SKM-1 treated with dmso at 0.1 percent for 144 hours (cell line): ENCODE results near the gene TBC1D4.

Source experiments
- DNase-seq: peaks from one replicate; lab custom pipeline; 2025; ENCODE audit not compliant: unreplicated experiment; lab: John Stamatoyannopoulos, UW

TBC1D4 gene, protein sequence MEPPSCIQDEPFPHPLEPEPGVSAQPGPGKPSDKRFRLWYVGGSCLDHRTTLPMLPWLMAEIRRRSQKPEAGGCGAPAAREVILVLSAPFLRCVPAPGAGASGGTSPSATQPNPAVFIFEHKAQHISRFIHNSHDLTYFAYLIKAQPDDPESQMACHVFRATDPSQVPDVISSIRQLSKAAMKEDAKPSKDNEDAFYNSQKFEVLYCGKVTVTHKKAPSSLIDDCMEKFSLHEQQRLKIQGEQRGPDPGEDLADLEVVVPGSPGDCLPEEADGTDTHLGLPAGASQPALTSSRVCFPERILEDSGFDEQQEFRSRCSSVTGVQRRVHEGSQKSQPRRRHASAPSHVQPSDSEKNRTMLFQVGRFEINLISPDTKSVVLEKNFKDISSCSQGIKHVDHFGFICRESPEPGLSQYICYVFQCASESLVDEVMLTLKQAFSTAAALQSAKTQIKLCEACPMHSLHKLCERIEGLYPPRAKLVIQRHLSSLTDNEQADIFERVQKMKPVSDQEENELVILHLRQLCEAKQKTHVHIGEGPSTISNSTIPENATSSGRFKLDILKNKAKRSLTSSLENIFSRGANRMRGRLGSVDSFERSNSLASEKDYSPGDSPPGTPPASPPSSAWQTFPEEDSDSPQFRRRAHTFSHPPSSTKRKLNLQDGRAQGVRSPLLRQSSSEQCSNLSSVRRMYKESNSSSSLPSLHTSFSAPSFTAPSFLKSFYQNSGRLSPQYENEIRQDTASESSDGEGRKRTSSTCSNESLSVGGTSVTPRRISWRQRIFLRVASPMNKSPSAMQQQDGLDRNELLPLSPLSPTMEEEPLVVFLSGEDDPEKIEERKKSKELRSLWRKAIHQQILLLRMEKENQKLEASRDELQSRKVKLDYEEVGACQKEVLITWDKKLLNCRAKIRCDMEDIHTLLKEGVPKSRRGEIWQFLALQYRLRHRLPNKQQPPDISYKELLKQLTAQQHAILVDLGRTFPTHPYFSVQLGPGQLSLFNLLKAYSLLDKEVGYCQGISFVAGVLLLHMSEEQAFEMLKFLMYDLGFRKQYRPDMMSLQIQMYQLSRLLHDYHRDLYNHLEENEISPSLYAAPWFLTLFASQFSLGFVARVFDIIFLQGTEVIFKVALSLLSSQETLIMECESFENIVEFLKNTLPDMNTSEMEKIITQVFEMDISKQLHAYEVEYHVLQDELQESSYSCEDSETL (N-terminal part only)

DNA sequence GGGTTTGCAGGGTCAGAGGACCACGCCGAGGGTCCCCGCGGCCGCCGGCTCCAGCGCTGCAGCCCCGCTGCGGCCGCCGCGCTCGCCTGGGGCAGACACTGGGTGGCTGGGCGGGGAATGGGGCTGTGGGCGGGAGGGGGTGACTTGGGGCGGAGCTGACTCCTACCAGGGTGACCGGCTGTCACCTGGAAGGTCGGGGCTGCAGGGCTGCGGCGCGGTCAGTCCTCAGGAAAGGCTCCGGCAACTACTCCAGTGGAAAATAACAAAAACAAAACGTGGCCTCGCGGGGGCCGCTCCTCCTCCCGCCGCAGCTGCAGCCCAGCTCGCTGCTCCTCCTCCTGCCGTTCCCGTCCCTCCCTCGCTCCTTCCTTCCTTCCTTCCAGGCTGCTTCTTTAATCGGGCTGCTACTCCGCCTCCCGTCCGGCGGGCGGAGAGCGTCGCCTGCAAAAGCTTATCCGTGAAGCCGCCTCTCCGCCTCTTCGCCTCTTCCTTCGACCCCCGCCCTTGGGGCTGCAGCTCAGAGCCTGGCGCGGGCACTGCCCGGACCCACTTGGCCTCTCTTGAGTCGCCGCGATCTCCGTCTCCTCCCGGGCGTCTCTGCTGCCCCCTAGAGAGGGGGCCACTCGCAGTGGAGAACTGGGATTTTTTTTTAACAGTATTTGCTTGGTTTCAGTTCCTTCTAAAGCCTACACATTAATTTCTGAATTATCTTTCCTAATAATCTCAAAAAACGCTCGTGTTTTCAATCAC lies at the start of gene TBC1D4:
Gene TBC1D4 (minus strand): TSS at position 100 of the 750 bp plus-strand sequence. CDS start 402 bp downstream, outside the sequence.
- peak; percentile 74 for DNase-seq

GRCh38 chr13:75530549-75530961 lies 48.6 kb upstream of the TBC1D4 start:
- DNase-seq = no peak

- DNase-seq = no peak
These were observed 40.0 kb upstream of the TBC1D4 start for GRCh38 chr13:75521956-75522355.

DNA sequence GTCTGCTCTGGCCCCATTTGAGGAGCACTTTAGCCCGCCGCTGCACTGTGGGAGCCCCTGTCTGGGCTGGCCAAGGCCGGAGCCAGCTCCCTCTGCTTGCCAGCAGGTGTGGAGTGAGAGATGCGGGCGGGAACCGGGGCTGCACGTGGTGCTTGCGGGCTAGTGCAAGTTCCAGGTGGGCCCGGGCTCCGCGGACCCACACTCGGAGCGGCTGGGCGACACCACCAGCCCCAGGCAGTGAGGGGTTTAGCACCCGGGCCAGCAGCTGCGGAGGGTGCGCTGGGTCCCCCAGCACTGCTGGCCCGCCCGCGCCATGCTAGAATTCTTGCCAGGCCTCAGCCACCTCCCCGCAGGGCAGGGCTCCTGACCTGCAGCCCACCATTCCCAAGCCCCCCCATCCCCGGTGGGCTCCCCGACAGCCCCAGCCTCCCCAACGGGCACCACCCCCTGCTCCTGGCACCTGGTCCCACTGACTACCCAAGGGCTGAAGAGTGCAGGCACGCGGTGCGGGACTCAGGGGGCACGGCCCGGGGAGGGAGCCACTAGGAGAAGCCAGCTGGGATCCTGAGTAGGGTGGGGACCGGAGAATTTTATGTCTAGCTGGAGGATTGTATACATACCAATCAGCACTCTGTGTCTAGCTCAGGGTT lies 36.6 kb upstream of the TBC1D4 start:
- no peak for DNase-seq

DNA sequence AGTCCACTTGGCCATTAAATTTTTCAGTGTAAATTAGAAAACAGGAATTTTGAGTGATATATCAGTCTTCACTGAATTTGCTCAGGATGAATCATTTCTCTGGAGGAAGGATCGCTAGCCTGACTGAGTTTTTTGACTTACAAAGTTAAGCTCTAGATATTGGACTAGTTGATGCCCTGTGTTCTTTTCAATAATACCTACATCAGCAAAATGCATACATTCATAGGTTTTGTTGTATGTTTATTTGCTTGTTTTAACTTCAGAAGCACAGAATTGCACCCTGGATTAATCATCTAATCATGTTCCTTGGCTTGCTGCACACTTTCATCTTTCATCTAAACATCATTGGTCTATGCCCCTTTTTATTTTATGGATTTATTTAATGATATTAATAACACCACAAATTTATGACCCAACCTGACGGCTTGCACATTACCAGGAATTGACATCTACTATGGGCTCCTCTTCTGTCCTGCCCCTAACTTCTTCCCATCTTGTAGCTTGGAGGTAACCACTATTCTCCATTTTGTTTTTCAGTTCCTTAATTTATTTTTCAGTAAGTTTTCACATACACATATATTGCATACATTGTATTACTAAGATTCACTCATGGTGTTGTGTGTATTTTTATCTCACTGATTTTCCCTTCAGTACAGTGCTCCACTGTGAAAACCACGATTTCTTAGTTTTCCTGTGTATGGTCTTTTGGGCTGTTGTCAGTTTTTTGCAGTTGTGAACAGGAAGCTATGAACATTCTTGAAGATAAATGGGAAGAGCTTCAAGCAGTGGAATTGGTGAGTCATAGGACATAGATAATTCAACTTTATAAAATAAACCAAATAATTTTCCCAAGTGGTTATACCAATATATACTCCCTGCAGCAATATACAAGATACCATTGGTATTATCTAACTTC lies 32.4 kb upstream of the TBC1D4 start:
- DNase-seq = no peak

GRCh38 chr13:75513271-75513670 lies 31.3 kb upstream of the TBC1D4 start:
- DNase-seq = no peak

DNA sequence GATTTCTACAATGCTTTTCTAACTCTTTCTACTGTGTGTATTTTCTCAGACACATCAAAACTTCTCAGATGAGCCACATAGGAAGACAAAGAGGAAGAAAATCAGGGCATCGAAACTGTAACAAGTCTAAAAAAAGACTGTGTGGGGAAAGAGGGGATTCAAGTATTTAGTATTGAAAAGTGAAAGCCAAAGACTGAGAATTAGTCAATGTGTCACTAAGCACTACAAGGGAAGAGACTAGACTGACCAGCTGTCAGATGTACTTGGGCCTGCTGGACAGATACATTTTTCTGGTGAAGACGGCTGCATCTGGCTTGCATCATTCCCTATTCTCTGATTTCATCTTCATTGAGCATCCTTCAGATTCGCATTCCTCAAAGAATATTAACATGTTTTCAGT lies 30.3 kb upstream of the TBC1D4 start:
- no peak for DNase-seq

GRCh38 chr13:75511051-75511625 lies 29.2 kb upstream of the TBC1D4 start:
- DNase-seq = no peak

GRCh38 chr13:75508002-75508548 lies 26.1 kb upstream of the TBC1D4 start:
- DNase-seq = no peak

DNA sequence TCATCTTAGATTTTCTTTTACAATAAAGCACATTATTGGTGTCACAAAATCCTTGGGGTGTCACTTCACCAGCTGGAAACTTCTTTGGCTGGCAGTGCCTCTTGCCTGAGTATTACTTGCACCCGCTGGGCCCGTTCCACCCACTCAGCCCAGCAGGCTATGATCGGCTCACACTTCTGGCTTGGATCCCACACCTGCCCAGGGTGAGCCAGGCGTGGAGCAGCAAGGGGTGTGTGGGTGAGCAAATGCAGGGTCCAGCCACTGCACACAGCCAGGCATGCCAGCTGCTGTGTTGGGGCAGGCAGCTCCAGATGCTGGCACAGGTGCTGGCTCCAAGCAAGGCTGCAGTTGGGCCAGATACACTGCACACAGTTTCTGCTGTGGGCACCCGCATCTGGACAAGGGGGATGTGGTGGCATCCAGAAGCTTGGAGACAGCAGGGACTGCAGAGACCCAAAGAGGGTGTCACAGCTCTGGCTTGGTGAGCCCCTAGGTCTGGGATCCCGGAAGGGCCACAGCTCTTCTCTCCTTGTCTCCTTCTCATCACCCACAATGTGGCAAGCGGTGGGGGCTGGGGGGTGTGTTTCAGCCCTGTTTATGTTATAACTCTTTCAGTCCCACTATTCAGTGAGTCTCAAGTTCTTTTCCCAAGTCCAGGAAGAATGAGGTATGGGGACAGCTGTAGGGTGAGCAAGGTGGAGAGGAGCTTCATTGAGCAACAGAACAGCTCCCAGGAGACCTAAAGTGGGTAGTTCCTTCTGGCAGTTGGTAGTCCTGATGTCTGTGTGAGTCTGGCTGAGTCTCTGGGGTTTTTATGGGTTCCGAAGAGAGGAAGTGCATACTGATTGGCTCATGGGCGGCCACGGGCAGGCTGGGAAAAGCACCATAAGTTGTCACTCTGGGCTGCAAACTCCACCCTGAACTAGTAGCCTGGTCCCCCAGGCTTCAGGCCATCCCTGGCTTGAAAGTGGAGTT lies 25.3 kb upstream of the TBC1D4 start:
- DNase-seq = peak; percentile 43

GRCh38 chr13:75506018-75506417 lies 24.0 kb upstream of the TBC1D4 start:
- DNase-seq = no peak

GRCh38 chr13:75505327-75505726 lies 23.4 kb upstream of the TBC1D4 start:
- peak; percentile 86 for DNase-seq

- DNase-seq = no peak
These were observed 14.0 kb upstream of the TBC1D4 start for GRCh38 chr13:75495938-75496337.

GRCh38 chr13:75494491-75494890 lies 12.5 kb upstream of the TBC1D4 start:
- no peak for DNase-seq

DNA sequence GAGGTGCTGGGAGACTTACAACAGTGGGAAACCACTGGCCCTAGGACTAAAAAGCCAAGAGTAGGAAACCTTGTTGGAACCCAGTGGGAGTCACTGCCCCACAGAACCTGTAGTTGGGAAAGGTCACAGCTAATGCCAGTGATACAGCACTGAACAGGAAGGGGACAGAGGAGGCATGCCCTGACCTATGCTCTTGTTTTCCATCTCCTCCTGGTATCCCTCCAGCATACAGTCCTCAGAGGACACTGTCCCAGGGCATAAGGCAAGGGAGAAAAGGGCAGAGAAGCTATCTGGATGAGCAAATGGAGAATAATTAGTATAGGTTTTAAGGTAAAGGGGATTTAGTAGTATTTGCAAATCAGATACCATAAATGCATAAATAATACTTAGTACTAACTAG lies 11.2 kb upstream of the TBC1D4 start:
- DNase-seq = no peak

- DNase-seq = no peak
These were observed 10.4 kb upstream of the TBC1D4 start for GRCh38 chr13:75492389-75492788.

- no peak for DNase-seq
These were observed 9.4 kb upstream of the TBC1D4 start for GRCh38 chr13:75491376-75491775.
